ENCODE data around the gene DSCAM. TPM values are rescaled to one million over a fixed set of nuclear protein-coding genes. Genes with fewer than 3 reads are reported as not detected.

DSCAM gene
- total and polyA plus RNA-seq, 10 of the 15 experiments (the other 5 are each of a cell fraction or from before 2014, with no cell fraction given) = not detected

- Histone ChIP-seq H3K27ac (ENCODE audit: control insufficient read depth, insufficient read depth) (no peak overlapping the region), H4K20me1 (ENCODE audit: control insufficient read depth, insufficient read depth) (no peaks in the 10 kb centered on the region), H3K4me1 (ENCODE audit: control insufficient read depth, insufficient read depth, low read length) (no peaks in the 10 kb centered on the region), H2AFZ (ENCODE audit: control insufficient read depth, low read depth, low read length) (no peak overlapping the region), H3K4me2 (ENCODE audit: control insufficient read depth, insufficient read depth) (no peak overlapping the region), H3K4me3 (no peak overlapping the region), H3K36me3 (ENCODE audit: control insufficient read depth in 2 of 2, insufficient read depth in 2 of 2, low read length in 1 of 2) (no peaks in the 10 kb centered on the region), H3K79me2 (ENCODE audit: control insufficient read depth, insufficient read depth, low read length) (no peaks in the 10 kb centered on the region), H3K9me3 (replicated peaks; ENCODE audit: control insufficient read depth, insufficient read depth, low read length) (no peaks in the 10 kb centered on the region; the same call in 2 of the 3 replicates), H3K27me3 (replicated peaks in 1 of 2; ENCODE audit: control insufficient read depth in 2 of 2, insufficient read depth in 2 of 2, low read length in 1 of 2) (no peaks in the 10 kb centered on the region), H3K9ac (ENCODE audit: control insufficient read depth, insufficient read depth, low read length) (no peak overlapping the region)
- SMC1A ChIA-PET (ENCODE audit: uncharacterized antibody, unreplicated experiment) = no interaction called here
- in situ Hi-C loops (cut with MboI) (no loop called here), intact Hi-C loops (cut with micrococcal nuclease; ENCODE audit: unreplicated experiment) (loop anchor here (2.0 kb wide), 1 partner anchor 22 kb away; no protein-coding TSS in a partner anchor)
- 8% methylated on average over 5 of the region's 5 CpGs for WGBS (ENCODE audit: insufficient coverage, insufficient replicate concordance, low lambda C conversion rate, missing lambda C conversion rate)
- CTCF ChIA-PET = no interaction called here
- no peak for DNase-seq (ENCODE audit: low read depth, low spot score)
- no peak for ATAC-seq
- no TSS peak for BruUV-seq (replicated peaks)
- TF ChIP-seq MTA3 (IDR thresholded peaks at IDR 0.05; ENCODE audit: borderline replicate concordance, low read length) (no peak), ATF7 (IDR thresholded peaks at IDR 0.05; ENCODE audit: low read depth) (no peak), ZNF687 (IDR thresholded peaks at IDR 0.05) (no peak), RAD51 (IDR thresholded peaks at IDR 0.05) (no peak), MYB (IDR thresholded peaks at IDR 0.05; ENCODE audit: borderline replicate concordance, low read depth, low read length) (no peak), RELB (IDR thresholded peaks at IDR 0.05; ENCODE audit: low read depth) (no peak), BRCA1 (IDR thresholded peaks at IDR 0.05; ENCODE audit: low read depth, low read length) (no peak), JUNB (IDR thresholded peaks at IDR 0.05) (no peak), PML (IDR thresholded peaks at IDR 0.05; ENCODE audit: low read length) (no peak), ZNF207 (IDR thresholded peaks at IDR 0.05; ENCODE audit: borderline replicate concordance) (no peak), IKZF1 (conservative IDR thresholded peaks at IDR 0.05) (no peak), ZNF622 (IDR thresholded peaks at IDR 0.05) (no peak), SP1 (IDR thresholded peaks at IDR 0.05; ENCODE audit: low read depth, low read length) (no peak), FOXK2 (IDR thresholded peaks at IDR 0.05) (no peak), FOXM1 (IDR thresholded peaks at IDR 0.05; ENCODE audit: low read depth, low read length) (no peak), USF2 (IDR thresholded peaks at IDR 0.05; ENCODE audit: borderline replicate concordance, low read depth, low read length) (no peak)
- POLR2A ChIA-PET = no interaction called here
- no peak for FAIRE-seq
- RAD21 ChIA-PET (ENCODE audit: unreplicated experiment) = no interaction called here
Observed at GRCh38 chr21:40770435-40771055, 76.4 kb downstream of the DSCAM start.

Data from GM12878 (cell line).